Suprapubic skin (tissue), 4 donors: ENCODE data around the gene PDE7B.

Source experiments
- POLR2A ChIP-seq, 2 donors: fragments of 450-650 bp; IDR thresholded peaks; one replicate each; pipeline ENCODE4 v1.6.1; 2017; ENCODE audit warnings: antibody characterized with exemption in 2 of 2, mild to moderate bottlenecking in 2 of 2, moderate library complexity in 2 of 2
- POLR2AphosphoS5 ChIP-seq, 3 donors: sonication (generic); formaldehyde crosslinking; IDR thresholded peaks; one replicate each; pipeline ENCODE4 v1.6.1; 2017; ENCODE audit warnings: antibody characterized with exemption in 3 of 3
- TF ChIP-seq, protein P1 (sequence below), 2 donors: fragments of 200-600 bp in 1 of 2; fragments of 450-650 bp in 1 of 2; sonication (generic) in 1 of 2; IDR thresholded peaks; one replicate each; pipeline ENCODE4 v1.5.1; 2016 to 2019; ENCODE audit warnings: antibody characterized with exemption in 2 of 2, mild to moderate bottlenecking in 1 of 2, moderate library complexity in 1 of 2

DNA sequence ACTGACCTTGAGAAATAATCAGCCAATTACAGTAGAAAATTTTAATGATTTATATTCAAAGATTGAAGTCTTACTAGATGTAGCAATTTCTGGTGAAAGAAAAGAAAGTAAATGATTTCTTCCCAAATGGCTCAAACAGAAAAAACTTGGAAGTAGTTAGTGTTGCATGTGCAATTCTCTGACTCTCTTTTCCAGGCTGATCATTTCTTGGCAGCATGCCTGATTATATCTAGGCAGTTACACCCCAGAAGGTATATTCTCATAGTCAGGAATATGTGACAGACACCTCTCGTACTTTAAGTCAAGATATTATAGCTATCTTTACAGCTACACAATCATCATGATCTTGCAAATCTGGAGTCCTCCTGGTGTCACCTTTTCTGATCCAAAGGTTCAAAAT lies 122.9 kb downstream of the PDE7B start:
- no peak for TF ChIP-seq POLR2AphosphoS5 (IDR thresholded peaks at IDR 0.05)
- TF ChIP-seq, protein P1, sequence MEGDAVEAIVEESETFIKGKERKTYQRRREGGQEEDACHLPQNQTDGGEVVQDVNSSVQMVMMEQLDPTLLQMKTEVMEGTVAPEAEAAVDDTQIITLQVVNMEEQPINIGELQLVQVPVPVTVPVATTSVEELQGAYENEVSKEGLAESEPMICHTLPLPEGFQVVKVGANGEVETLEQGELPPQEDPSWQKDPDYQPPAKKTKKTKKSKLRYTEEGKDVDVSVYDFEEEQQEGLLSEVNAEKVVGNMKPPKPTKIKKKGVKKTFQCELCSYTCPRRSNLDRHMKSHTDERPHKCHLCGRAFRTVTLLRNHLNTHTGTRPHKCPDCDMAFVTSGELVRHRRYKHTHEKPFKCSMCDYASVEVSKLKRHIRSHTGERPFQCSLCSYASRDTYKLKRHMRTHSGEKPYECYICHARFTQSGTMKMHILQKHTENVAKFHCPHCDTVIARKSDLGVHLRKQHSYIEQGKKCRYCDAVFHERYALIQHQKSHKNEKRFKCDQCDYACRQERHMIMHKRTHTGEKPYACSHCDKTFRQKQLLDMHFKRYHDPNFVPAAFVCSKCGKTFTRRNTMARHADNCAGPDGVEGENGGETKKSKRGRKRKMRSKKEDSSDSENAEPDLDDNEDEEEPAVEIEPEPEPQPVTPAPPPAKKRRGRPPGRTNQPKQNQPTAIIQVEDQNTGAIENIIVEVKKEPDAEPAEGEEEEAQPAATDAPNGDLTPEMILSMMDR (IDR thresholded peaks at IDR 0.05), result no peak
- no peak for TF ChIP-seq POLR2A (IDR thresholded peaks at IDR 0.05)
